Fibroblast of skin of scalp (primary cell): ENCODE measurements around the gene PAFAH1B2.

Source experiments
- DNase-seq: peaks from one replicate; pipeline ENCODE4 v3.0.0-alpha.2; 2013

The PAFAH1B2 gene

DNA sequence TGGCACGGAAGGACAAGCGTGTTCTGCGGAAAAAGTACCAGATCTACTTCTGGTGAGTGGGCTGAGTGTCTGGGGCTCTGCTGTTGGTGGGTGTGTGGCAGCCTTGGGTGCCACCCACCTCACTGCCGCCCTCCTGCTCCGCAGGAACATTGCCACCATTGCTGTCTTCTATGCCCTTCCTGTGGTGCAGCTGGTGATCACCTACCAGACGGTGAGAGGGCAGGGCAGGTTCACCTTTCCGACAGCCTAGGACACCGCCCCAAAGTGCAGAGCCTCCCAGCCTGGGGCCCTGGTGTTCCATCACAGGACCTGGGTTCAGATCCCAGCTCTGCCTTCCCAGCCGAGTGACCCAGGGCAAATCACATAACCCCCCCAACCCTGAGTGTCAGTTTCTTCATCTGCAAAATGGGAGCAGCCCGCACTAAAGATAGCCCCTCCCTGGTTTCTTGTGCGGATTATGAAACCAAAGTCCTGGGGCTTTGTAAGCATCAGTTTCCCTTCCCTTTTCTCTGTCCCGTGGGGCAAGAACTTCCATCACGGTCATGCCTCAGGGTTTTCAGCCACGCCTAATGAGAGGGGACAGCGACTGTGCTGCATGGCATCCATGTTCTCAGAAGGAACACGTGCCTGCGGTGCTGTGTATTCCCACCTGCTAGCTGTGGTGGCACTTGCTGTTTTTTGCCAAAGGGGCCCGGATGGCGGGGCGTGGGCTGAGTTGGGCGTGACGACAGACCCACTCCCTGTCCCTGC is 45.3 kb downstream of the PAFAH1B2 start:
- no peak for DNase-seq

DNA sequence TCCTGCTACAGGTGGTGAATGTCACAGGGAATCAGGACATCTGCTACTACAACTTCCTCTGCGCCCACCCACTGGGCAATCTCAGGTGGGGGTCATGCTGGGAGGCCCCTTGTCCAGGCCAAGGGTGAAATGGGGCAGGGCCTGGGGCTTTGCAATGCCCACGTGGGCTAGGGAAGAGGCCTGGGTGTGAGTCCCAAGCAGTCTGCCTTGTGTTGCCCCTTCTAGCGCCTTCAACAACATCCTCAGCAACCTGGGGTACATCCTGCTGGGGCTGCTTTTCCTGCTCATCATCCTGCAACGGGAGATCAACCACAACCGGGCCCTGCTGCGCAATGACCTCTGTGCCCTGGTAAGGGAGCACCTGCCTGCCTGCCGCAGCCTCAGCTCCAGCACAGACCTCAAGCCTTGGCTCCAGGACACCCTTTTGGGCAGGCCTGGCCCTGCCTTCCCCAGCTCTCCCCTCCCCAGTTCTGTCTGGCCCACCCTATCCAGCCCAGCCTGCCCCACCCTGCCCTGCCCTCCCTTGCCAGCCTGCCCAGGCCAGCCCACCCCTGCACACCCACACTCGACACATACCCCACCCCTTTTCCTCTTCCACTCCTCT is 46.0 kb downstream of the PAFAH1B2 start:
- no peak for DNase-seq

DNA sequence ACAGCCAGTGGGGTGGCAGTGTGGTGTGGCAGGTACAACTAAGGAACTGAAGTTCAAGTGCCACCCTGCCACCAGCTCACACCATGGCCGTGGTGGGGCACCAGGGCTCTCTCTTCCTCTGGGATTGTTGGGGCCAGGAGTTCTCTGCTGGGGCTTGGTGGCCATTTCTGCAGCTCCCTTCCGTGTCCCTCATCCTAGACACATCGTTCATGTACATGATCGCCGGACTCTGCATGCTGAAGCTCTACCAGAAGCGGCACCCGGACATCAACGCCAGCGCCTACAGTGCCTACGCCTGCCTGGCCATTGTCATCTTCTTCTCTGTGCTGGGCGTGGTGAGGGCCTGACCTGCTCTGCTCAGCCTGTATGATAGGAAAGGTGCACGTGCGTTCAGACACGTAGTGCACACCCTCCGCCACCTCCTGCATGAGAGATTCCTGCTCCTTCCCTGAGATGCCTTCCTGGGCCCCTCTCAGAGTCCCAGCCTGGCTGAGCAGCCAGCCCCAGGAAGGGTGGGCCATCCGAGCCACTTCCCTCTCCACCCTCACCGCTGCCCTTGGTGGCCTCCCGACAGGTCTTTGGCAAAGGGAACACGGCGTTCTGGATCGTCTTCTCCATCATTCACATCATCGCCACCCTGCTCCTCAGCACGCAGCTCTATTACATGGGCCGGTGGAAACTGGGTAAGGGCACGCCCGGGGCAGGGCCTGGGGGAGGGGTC is 47.8 kb downstream of the PAFAH1B2 start:
- no peak for DNase-seq

DNA sequence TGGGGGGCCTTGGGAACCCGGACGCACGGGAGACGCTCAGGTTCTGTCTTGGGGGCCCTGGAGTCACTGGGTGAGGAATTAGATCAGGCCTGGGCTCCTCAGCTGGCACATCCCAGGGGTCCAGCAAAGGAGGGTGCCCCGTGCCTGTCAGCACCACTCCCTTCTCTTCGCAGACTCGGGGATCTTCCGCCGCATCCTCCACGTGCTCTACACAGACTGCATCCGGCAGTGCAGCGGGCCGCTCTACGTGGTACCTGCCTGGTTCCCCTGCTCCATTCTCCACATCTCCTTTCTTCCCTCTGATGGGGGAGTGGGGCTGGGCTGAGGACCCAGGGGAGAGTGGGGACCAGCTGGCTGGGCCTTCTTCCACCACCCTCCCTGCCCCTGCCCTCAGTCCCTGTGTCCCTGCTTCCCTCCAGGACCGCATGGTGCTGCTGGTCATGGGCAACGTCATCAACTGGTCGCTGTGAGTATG is 48.4 kb downstream of the PAFAH1B2 start:
- DNase-seq, result no peak

DNA sequence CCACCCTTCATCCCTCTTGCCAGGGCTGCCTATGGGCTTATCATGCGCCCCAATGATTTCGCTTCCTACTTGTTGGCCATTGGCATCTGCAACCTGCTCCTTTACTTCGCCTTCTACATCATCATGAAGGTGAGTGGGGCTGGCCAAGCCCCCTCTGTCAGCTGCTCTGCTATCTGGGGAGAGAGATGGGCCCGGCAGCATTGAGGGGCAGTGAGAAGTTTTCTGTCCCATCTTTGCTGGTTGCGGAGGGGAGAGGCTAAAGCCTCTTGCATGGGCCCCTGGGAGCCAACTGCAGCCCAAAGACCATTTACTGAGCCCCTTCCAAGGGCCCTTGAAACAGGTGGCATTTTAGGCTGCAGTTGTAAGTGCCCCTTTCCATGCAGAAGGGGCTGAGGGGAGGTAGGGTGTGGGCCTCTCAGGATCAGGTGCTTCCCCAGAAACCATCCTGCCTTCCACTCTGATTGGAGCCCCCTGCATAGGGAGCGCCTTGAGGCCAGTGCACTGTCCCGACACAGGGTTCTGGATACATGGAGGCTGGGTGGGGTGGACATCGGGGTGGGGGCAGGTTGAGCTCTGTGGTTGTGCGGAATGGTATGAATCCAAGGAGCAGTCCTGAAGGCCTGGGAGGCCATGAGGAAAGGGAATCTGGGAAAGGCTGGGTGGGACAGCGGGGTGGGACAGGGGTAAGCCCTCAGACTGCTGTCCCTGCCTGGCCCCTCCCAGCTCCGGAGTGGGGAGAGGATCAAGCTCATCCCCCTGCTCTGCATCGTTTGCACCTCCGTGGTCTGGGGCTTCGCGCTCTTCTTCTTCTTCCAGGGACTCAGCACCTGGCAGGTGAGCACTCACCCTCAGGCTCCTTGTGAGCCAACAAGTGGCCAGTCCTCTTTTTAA is 49.3 kb downstream of the PAFAH1B2 start:
- no peak for DNase-seq

DNA sequence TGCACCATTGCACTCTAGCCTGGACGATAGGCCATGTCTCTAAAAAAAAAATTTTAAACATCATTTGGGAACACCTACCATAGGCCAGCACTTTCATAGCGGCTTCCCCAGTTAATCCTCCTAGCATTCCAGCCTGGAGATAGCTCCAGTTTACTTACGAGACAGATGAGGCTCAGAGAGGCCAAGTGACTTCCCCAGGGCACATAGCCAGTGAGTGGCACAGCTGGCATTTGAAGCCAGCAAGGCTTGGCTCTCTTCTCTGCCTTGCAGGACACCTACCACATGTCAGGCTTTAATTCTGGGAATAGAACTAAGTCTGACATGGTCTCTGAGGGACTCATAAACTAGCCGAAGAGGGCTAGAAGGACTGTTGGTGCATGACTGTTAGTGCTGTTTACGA is 50.2 kb downstream of the PAFAH1B2 start:
- DNase-seq, result no peak

DNA sequence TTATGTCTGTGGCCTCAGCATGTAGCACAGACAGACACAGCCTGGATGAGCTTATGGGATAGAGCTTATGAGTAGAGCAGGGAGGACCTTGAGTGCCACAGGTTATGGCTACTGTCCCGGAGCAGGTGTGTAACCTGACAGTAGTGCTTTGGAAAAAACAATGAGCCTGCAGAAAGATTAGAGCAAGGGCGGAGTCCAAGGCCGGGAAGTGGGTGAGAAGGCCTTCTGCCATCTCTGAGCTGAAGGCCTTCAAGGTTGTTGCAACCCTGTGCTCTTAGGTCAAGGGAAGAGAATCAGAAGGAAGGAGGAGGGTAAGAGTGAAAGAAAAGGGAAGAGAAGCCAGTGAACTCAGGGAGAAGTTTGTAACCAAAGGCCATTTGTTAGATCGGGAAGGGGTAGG is 51.2 kb downstream of the PAFAH1B2 start:
- no peak for DNase-seq

DNA sequence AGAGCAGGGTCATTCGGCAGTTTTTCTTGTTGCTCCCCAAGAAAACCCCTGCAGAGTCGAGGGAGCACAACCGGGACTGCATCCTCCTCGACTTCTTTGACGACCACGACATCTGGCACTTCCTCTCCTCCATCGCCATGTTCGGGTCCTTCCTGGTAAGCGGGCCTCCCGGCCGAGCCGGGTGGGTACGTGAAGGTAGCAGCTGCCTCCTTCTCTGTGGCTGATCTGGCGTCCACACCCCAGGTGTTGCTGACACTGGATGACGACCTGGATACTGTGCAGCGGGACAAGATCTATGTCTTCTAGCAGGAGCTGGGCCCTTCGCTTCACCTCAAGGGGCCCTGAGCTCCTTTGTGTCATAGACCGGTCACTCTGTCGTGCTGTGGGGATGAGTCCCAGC is 51.7 kb downstream of the PAFAH1B2 start:
- no peak for DNase-seq

DNA sequence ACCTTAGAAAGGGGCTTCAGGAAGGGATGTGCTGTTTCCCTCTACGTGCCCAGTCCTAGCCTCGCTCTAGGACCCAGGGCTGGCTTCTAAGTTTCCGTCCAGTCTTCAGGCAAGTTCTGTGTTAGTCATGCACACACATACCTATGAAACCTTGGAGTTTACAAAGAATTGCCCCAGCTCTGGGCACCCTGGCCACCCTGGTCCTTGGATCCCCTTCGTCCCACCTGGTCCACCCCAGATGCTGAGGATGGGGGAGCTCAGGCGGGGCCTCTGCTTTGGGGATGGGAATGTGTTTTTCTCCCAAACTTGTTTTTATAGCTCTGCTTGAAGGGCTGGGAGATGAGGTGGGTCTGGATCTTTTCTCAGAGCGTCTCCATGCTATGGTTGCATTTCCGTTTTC is 52.9 kb downstream of the PAFAH1B2 start:
- no peak for DNase-seq

DNA sequence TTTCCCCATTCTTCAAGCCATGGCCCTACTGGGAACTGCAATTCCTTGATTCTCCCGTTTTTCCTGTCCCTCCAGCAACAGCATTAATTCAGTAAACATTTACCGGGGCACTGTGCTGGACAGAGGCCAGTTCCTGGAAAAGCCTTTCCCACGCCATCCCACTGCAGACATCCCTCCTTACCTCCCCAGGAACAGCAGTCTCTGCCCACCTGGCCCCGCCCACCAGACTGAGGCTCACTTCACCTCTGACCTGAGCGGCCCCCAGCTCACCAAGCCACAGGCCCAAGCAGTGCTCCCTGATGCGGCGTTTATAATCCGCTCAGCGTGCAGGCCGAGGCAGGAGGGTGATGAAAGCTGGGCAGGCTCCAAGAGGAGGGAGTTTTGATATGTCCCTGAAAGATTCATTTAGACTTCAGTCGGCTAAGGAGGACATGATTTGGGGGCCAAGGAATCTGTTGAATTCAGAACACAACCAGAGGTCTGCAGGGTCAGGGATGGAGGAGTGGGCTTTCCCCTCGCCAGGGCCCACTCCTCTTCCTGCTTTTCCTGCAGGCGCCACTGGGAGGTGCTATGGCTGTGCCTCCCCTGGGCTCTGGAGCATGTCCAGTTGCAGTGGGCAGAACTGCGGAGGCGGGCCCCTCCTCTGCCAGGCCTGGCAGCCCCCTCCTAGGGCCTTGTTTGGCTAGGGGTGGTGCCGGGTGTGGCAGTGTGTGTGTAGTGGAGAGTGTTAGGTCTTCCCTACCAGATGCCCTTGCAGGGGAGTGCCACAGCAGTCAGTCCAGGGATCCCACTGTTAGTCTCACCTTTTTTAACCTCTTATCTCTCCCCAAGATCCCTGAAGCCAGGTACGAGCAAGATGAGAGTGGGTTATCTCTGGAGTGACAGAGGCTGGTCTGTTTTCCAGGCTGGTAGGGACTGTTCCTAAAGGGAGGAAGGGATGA is 53.7 kb downstream of the PAFAH1B2 start:
- DNase-seq, result peak; percentile 87

DNA sequence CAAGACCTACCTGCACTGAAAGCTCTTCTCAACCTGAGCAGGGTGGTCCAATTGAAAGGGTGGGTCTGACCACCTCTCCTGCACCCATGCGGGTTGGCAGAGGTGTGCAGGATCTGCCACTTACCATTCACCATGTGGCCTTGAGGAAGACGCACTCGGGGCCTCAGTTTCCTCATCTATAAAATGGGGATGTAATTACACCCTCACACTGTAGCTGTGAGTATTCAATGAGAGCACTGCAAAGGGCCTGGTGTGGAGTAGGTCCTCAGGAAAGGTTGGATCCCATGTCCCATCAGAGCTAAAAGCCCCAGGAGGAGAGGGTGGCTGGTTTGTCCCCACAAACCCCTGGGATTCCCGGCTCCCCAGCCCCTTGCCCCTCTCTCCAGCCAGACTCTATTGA is 54.5 kb downstream of the PAFAH1B2 start:
- no peak for DNase-seq

DNA sequence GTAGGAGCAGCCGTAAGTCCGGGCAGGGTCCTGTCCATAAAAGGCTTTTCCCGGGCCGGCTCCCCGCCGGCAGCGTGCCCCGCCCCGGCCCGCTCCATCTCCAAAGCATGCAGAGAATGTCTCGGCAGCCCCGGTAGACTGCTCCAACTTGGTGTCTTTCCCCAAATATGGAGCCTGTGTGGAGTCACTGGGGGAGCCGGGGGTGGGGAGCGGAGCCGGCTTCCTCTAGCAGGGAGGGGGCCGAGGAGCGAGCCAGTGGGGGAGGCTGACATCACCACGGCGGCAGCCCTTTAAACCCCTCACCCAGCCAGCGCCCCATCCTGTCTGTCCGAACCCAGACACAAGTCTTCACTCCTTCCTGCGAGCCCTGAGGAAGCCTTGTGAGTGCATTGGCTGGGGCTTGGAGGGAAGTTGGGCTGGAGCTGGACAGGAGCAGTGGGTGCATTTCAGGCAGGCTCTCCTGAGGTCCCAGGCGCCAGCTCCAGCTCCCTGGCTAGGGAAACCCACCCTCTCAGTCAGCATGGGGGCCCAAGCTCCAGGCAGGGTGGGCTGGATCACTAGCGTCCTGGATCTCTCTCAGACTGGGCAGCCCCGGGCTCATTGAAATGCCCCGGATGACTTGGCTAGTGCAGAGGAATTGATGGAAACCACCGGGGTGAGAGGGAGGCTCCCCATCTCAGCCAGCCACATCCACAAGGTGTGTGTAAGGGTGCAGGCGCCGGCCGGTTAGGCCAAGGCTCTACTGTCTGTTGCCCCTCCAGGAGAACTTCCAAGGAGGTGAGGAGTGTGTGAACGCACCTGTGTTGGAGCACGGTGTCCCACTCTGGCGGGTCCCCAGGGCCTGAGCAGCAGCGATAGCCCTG is 55.2 kb downstream of the PAFAH1B2 start, which contains the start of gene TAGLN:
Gene TAGLN, plus strand, starts transcription at position 318 of the 863 bp plus-strand sequence. CDS start 3,644 bp downstream, outside the sequence.
- peak; percentile 100 for DNase-seq

DNA sequence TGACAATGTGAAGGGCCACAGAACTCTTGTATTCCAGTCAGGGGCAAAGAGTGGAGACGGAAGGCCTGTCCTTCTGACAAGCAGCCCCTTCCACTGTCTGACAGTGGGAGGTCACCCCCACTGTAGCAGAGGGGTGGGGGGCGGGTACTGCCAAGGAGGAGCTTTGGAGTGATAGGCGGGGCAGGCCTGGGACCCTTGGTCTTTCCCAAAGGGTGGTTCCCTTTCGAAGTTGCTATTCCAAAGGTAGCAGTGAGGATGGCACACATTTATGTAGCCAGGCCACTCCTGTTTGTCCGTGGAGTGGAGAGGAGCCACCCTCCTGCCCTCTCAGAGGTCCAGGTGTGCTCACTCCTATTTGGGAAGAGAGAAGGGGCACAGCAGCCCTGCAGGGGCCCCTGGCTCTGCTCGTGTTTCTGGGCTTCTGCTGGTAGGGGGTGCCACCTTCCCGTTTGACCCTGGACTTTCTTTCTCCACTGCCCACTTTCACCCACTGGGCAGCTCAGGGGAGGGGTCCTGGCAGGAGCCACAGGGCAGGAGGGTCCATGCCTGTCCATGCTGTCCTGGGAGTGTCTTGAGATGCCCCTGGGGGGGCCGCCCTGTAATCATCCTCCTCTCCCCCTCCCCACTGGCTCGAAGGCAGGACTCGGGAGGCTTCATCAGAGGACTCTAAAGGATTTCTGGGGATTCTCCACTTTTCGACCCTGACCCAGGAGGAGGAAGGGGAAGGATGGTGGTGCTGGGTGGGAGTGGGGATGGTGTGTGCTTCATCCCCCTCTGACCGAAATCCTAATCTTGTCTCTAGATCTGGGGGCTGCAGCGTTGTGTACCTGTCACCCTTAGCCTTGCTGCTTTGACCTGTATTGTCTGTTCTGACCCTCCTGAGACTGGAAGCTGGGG is 56.1 kb downstream of the PAFAH1B2 start:
- peak; percentile 70 for DNase-seq

DNA sequence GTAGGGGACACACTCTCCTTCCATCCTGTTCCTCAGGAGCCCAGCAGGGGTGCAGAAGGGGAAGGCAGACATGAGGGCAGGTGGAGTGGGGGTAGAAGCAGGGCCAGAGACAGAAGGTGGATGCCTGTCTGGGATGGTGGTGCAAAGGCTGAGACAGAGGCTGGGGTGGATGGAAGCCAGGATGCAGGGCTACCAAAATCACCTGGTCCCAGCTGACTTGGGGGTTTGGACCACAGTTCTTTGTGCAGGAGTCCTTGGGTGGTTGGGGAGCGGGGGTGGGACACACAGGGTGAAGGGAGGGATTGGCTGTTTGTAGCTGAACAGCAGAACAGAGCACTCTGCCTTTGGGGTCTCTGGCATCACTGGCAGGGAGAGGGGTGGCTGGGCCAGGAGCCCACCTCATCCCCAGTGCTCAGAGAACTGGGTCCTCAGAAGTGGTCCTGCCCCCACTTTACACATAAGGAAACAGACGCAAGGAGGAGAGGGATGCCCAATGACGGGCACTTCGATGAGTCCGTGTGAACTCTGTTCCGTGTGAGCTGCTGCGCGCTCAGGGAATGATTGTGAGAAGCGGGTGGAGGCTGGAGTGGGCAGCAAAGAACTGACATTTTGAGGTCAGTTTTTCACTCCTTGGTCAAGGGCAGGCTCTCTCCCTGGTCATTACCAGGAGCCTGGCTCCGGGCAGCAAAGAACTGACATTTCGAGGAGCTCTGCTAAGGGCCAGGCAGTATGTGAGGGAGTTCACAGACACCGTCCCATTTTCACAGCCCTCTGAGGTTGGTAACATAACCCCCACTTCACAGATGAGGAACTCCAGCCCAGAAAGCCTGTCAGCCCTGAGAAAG is 56.9 kb downstream of the PAFAH1B2 start:
- DNase-seq, result peak; percentile 29

DNA sequence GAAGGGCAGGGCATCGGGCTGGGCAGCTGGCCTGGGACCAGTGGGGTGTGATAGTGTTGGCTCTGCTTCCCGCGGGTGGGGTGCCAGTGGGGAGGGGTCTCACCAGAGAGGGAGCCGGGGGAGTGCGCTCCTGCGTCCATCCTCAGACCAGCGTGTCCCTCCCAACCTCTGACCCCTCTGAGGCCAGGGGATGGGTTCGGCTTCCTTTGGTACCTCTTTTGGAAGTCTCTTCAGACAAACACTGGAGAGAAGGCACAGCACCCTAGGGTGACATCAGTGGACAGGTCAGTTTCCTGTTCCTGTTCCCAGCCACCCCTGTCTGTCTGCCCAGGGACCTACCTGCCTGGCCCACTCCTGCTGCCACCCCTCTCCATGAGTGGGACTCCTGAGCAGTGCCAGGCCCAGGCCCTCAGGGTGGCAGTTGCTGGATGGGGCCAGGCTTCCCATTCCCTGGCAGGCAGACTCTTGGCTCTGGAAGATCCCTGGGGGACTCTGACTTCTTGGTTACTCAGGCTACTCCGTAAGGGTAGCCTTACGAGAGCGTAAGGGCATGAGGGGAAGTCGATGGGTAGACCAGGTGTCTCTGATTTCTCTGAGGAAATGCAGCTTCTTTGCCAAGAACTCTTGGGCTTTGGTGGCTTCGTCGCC is 57.7 kb downstream of the PAFAH1B2 start:
- peak; percentile 29 for DNase-seq

DNA sequence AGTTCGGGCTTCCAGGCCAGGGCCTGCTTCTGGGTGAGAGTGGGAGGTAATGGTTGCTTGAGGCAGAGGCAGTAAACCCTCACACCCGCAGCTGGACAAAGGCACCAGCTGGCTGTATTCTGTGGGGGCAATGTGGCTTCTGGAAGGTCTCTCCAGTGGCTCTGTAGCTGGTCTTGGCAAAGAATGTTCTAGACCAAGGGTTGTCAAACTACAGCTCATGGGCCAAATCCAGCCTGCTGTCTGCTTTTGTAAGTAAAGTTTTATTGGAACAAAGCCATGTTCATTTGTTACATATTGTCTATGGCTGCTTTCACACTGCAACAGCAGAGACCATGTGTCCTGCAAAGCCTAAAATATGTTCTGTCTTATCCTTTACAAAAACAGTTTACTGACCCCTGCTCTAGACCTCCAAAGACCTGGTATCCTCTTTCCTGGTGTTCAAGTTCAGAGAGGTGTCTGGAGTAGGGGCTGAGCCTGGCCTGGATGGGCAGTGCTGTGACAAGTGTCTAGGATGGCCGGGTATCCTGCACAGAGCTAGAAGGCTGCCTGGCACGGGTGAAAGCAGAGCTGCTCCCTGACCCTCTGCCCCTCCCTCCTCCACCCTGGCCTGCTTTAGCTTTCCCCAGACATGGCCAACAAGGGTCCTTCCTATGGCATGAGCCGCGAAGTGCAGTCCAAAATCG is 58.4 kb downstream of the PAFAH1B2 start:
- DNase-seq, result peak; percentile 20

DNA sequence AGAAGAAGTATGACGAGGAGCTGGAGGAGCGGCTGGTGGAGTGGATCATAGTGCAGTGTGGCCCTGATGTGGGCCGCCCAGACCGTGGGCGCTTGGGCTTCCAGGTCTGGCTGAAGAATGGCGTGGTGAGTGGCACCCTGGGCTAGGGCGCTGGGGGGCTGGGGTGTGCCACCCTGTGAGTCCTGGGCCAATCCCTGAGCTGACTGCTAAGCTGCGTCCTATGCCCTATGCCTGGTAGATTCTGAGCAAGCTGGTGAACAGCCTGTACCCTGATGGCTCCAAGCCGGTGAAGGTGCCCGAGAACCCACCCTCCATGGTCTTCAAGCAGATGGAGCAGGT is 59.0 kb downstream of the PAFAH1B2 start:
- peak; percentile 17 for DNase-seq
